HUES64 (cell line): Measurements from ENCODE around the gene AP1G1.

Experiments
- H3K27ac ChIP-seq: 2 replicates; pipeline ENCODE4 v1.7.0; 2013; ENCODE audit warnings: low read depth, low read length, inconsistent platforms
- H3K27me3 ChIP-seq: 2 replicates; pipeline ENCODE4 v1.6.1; 2013; ENCODE audit warnings: mild to moderate bottlenecking, low read length; ENCODE audit not compliant: insufficient read depth
- H3K36me3 ChIP-seq: 2 replicates; pipeline ENCODE4 v1.6.1; 2013; ENCODE audit warnings: mild to moderate bottlenecking, low read length; ENCODE audit not compliant: insufficient read depth
- H3K4me1 ChIP-seq: 2 replicates; pipeline ENCODE4 v1.6.1; 2013; ENCODE audit warnings: mild to moderate bottlenecking, low read length, moderate library complexity; ENCODE audit not compliant: insufficient read depth
- H3K4me3 ChIP-seq: 2 replicates; pipeline ENCODE4 v1.5.1; 2013; ENCODE audit warnings: mild to moderate bottlenecking, low read length, moderate library complexity
- H3K9ac ChIP-seq: 2 replicates; pipeline ENCODE4 v1.6.1; 2013; ENCODE audit warnings: mild to moderate bottlenecking, low read depth, low read length
- H3K9me3 ChIP-seq: 2 replicates; pipeline ENCODE4 v1.6.1; 2013; ENCODE audit warnings: low read depth, low read length; ENCODE audit not compliant: insufficient read depth
- WGBS: fragments of 150-250, 120-280 bp; methylation state at CpG from one replicate; pipeline ENCODE4 v1.1.7; 2013; ENCODE audit warnings: missing lambda C conversion rate; 5-methylcytosine and 5-hydroxymethylcytosine counted together

The AP1G1 gene

GRCh38 chr16:71781741-71782140, 26.9 kb downstream of the AP1G1 start:
- Histone ChIP-seq H3K4me3 (no peak overlapping the region), H3K9me3 (no peaks in the 10 kb centered on the region), H3K27me3 (no peaks in the 10 kb centered on the region), H3K9ac (no peak overlapping the region), H3K4me1 (no peaks in the 10 kb centered on the region), H3K36me3 (peaks cover 36% of the 10 kb centered on the region), H3K27ac (no peak overlapping the region)
- 97% methylated on average over 2 of the region's 3 CpGs for WGBS

- H3K36me3 ChIP-seq = peaks cover 32% of the 10 kb centered on the region
- no peaks in the 10 kb centered on the region for H3K27me3 ChIP-seq
Measured at GRCh38 chr16:71780521-71781089, 28.0 kb downstream of the AP1G1 start.

GRCh38 chr16:71778780-71779179, 29.9 kb downstream of the AP1G1 start:
- no peaks in the 10 kb centered on the region for H3K4me1 ChIP-seq
- no peaks in the 10 kb centered on the region for H3K9me3 ChIP-seq
- H3K27me3 ChIP-seq = no peaks in the 10 kb centered on the region
- peaks cover 33% of the 10 kb centered on the region for H3K36me3 ChIP-seq
- no peak overlapping the region for H3K27ac ChIP-seq
- H3K4me3 ChIP-seq = no peak overlapping the region
- WGBS = 94% methylated on average over 5 of the region's 5 CpGs
- no peak overlapping the region for H3K9ac ChIP-seq

More at GRCh38 chr16:71780521-71781089, 28.0 kb downstream of the AP1G1 start:
- Histone ChIP-seq H3K4me1 (no peaks in the 10 kb centered on the region), H3K9me3 (no peaks in the 10 kb centered on the region), H3K27ac (no peak overlapping the region), H3K9ac (no peak overlapping the region), H3K4me3 (no peak overlapping the region)
- 96% methylated on average over 6 of the region's 6 CpGs for WGBS

GRCh38 chr16:71777329-71777728, 31.3 kb downstream of the AP1G1 start:
- Histone ChIP-seq H3K36me3 (peaks cover 48% of the 10 kb centered on the region), H3K27me3 (no peaks in the 10 kb centered on the region), H3K4me1 (no peaks in the 10 kb centered on the region), H3K27ac (no peak overlapping the region), H3K9ac (no peak overlapping the region), H3K9me3 (no peaks in the 10 kb centered on the region), H3K4me3 (no peak overlapping the region)
- 95% methylated on average over 10 of the region's 10 CpGs for WGBS

GRCh38 chr16:71775949-71776348, 32.7 kb downstream of the AP1G1 start:
- H3K4me1 ChIP-seq = no peaks in the 10 kb centered on the region
- H3K36me3 ChIP-seq = peaks cover 50% of the 10 kb centered on the region
- no peaks in the 10 kb centered on the region for H3K9me3 ChIP-seq
- 88% methylated on average over 2 of the region's 4 CpGs for WGBS
- H3K4me3 ChIP-seq = no peak overlapping the region
- no peaks in the 10 kb centered on the region for H3K27me3 ChIP-seq
- no peak overlapping the region for H3K9ac ChIP-seq
- H3K27ac ChIP-seq = no peak overlapping the region

- H3K36me3 ChIP-seq = peaks cover 70% of the 10 kb centered on the region
- no peaks in the 10 kb centered on the region for H3K4me1 ChIP-seq
- no peaks in the 10 kb centered on the region for H3K27me3 ChIP-seq
- no peak overlapping the region for H3K27ac ChIP-seq
- no peak overlapping the region for H3K9ac ChIP-seq
- no peaks in the 10 kb centered on the region for H3K9me3 ChIP-seq
- no peak overlapping the region for H3K4me3 ChIP-seq
Measured at GRCh38 chr16:71771571-71771970, 37.1 kb downstream of the AP1G1 start.

GRCh38 chr16:71769222-71769621, 39.4 kb downstream of the AP1G1 start:
- H3K36me3 ChIP-seq = peaks cover 84% of the 10 kb centered on the region
- 83% methylated on average over 1 of the region's 1 CpG for WGBS
- H3K9ac ChIP-seq = no peak overlapping the region
- no peaks in the 10 kb centered on the region for H3K27me3 ChIP-seq
- no peaks in the 10 kb centered on the region for H3K9me3 ChIP-seq
- H3K4me1 ChIP-seq = no peaks in the 10 kb centered on the region
- no peak overlapping the region for H3K4me3 ChIP-seq
- H3K27ac ChIP-seq = no peak overlapping the region

GRCh38 chr16:71767060-71767900, 41.4 kb downstream of the AP1G1 start:
- WGBS = 95% methylated on average over 3 of the region's 3 CpGs
- no peaks in the 10 kb centered on the region for H3K9me3 ChIP-seq
- no peak overlapping the region for H3K27ac ChIP-seq
- no peaks in the 10 kb centered on the region for H3K27me3 ChIP-seq
- peaks cover 84% of the 10 kb centered on the region for H3K36me3 ChIP-seq
- H3K4me1 ChIP-seq = no peaks in the 10 kb centered on the region
- no peak overlapping the region for H3K9ac ChIP-seq
- no peak overlapping the region for H3K4me3 ChIP-seq

GRCh38 chr16:71762186-71762585, 46.4 kb downstream of the AP1G1 start:
- Histone ChIP-seq H3K4me3 (no peak overlapping the region), H3K36me3 (peaks cover 93% of the 10 kb centered on the region), H3K27me3 (no peaks in the 10 kb centered on the region), H3K27ac (no peak overlapping the region), H3K9ac (no peak overlapping the region), H3K4me1 (no peaks in the 10 kb centered on the region), H3K9me3 (no peaks in the 10 kb centered on the region)
- WGBS = 93% methylated on average over 2 of the region's 2 CpGs

- no peak overlapping the region for H3K27ac ChIP-seq
- WGBS = 100% methylated on average over 1 of the region's 2 CpGs
- H3K9ac ChIP-seq = no peak overlapping the region
- no peaks in the 10 kb centered on the region for H3K27me3 ChIP-seq
- H3K9me3 ChIP-seq = no peaks in the 10 kb centered on the region
- no peaks in the 10 kb centered on the region for H3K4me1 ChIP-seq
- H3K4me3 ChIP-seq = no peak overlapping the region
- peaks cover 94% of the 10 kb centered on the region for H3K36me3 ChIP-seq
Measured at GRCh38 chr16:71761097-71761496, 47.5 kb downstream of the AP1G1 start.

GRCh38 chr16:71758293-71758760, 50.3 kb downstream of the AP1G1 start:
- Histone ChIP-seq H3K9me3 (no peaks in the 10 kb centered on the region), H3K27ac (no peak overlapping the region), H3K9ac (no peak overlapping the region), H3K27me3 (no peaks in the 10 kb centered on the region), H3K36me3 (peaks cover 94% of the 10 kb centered on the region), H3K4me3 (no peak overlapping the region), H3K4me1 (no peaks in the 10 kb centered on the region)
- WGBS = 94% methylated on average over 5 of the region's 5 CpGs
